ENCODE results near the gene ANGPTL1. TPM values are rescaled to one million over a fixed set of nuclear protein-coding genes. Genes with fewer than 3 reads are reported as not detected.
A peak's percentile ranks its signal among the peaks of the same experiment; 100 is the strongest.

ANGPTL1 gene
- total and polyA plus RNA-seq, 2 donors (not counting 1 experiment from before 2014, with no cell fraction given), result not detected

DNA sequence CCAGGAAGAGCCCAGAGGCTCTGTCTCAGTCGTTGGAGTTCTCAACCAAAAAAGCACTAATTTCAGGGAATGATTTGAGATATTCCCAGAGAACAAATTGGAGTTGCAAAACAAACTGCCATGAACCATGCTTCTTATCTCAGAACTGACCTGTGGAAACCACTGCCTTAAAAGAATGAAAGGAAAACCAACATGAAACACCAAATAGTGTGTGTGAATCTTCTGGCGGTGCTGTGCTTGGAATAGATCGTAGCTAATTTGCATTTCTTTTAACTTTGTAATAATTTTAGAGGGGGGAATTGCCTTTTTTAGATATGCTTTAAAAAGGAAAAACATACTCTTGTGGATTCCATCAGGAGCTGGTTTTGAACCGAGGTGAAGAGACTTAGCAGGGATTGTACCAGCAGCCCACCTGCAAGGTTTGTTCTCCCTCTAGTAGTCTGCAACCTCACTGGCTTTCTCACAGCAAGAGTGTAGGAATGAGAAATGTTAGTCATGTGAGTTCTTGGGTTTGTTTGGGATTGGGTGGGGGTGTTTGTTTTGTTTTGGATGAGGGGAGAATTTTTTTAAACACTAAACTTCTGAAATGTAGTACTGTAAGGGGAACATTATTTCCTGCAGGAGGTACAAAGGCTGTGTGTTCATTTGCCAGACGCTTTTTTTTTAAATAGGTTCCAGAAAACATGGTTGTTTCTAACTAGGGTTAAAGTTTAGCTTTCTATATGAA is 45.7 kb upstream of the ANGPTL1 start:
- ATAC-seq (ENCODE audit: low read depth) (no peak), DNase-seq (no peak)
- peak overlapping the region; percentile 57 for H3K27ac Mint-ChIP-seq
- peak overlapping the region in 1 of 2 donors; percentile 24 for H3K27ac ChIP-seq (ENCODE audit: low read length in 2 of 2)
- no peak overlapping the region for H3K4me3 Mint-ChIP-seq
- peaks cover 59% of the 10 kb centered on the region for H3K4me1 Mint-ChIP-seq
- intact Hi-C loops (cut with micrococcal nuclease), result no loop called here
- peaks cover 12 to 24% of the 10 kb centered on the region in 2 donors for H3K4me1 ChIP-seq (ENCODE audit: control insufficient read depth in 2 of 2, insufficient read depth in 2 of 2, low read length in 2 of 2)
- POLR2A ChIA-PET, result no interaction called here
- CTCF ChIA-PET, result interaction anchor here (0.8 kb wide), 1 partner anchor 19 kb away, joined by 3 read pairs; no protein-coding TSS in a partner anchor
- no peak overlapping the region for H3K9ac ChIP-seq (ENCODE audit: low read length)
- no peak overlapping the region for H2AFZ ChIP-seq (ENCODE audit: insufficient read depth, low read depth, low read length, poor library complexity, severe bottlenecking)
- peaks cover 26 to 85% of the 10 kb centered on the region in 2 experiments for H3K36me3 ChIP-seq (replicated peaks in 1 of 2; ENCODE audit: control extremely low read depth in 1 of 2, control insufficient read depth in 1 of 2, extremely low read depth in 1 of 2, insufficient read depth in 2 of 2, low read length in 1 of 2)
- H3K4me2 ChIP-seq (replicated peaks; ENCODE audit: low read depth, low read length, poor library complexity, severe bottlenecking), result no peak overlapping the region
- H3K27me3 ChIP-seq (replicated peaks in 1 of 4; ENCODE audit: control extremely low read depth in 1 of 4, control insufficient read depth in 3 of 4, insufficient read depth in 4 of 4, low read length in 3 of 4), result no peaks in the 10 kb centered on the region
- no peaks in the 10 kb centered on the region for H3K27me3 Mint-ChIP-seq
- no peaks in the 10 kb centered on the region for H3K9me3 Mint-ChIP-seq (ENCODE audit: insufficient read depth)
- TF ChIP-seq, protein P1, sequence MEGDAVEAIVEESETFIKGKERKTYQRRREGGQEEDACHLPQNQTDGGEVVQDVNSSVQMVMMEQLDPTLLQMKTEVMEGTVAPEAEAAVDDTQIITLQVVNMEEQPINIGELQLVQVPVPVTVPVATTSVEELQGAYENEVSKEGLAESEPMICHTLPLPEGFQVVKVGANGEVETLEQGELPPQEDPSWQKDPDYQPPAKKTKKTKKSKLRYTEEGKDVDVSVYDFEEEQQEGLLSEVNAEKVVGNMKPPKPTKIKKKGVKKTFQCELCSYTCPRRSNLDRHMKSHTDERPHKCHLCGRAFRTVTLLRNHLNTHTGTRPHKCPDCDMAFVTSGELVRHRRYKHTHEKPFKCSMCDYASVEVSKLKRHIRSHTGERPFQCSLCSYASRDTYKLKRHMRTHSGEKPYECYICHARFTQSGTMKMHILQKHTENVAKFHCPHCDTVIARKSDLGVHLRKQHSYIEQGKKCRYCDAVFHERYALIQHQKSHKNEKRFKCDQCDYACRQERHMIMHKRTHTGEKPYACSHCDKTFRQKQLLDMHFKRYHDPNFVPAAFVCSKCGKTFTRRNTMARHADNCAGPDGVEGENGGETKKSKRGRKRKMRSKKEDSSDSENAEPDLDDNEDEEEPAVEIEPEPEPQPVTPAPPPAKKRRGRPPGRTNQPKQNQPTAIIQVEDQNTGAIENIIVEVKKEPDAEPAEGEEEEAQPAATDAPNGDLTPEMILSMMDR (IDR thresholded peaks at IDR 0.05), result no peak
- no peak for TF ChIP-seq EZH2 (IDR thresholded peaks at IDR 0.05; ENCODE audit: borderline replicate concordance, insufficient read depth, low read depth, low read length, poor library complexity, severe bottlenecking)
- 67% methylated on average over 1 of the region's 5 CpGs for WGBS (ENCODE audit: insufficient coverage)
- no peak overlapping the region for H3K4me3 ChIP-seq (ENCODE audit: control extremely low read depth in 1 of 5, extremely low read depth in 1 of 5, insufficient read depth in 1 of 5, low read depth in 2 of 5, low read length in 4 of 5)
- H3K9me3 ChIP-seq (ENCODE audit: control extremely low read depth in 1 of 3, control insufficient read depth in 2 of 3, insufficient read depth in 1 of 3, low read length in 2 of 3), result no peaks in the 10 kb centered on the region
- H4K20me1 ChIP-seq (ENCODE audit: control insufficient read depth, insufficient read depth, low read length, poor library complexity, severe bottlenecking), result peaks cover 43% of the 10 kb centered on the region
- peaks cover 8% of the 10 kb centered on the region for H3K79me2 ChIP-seq (ENCODE audit: control insufficient read depth, insufficient read depth, low read length)

DNA sequence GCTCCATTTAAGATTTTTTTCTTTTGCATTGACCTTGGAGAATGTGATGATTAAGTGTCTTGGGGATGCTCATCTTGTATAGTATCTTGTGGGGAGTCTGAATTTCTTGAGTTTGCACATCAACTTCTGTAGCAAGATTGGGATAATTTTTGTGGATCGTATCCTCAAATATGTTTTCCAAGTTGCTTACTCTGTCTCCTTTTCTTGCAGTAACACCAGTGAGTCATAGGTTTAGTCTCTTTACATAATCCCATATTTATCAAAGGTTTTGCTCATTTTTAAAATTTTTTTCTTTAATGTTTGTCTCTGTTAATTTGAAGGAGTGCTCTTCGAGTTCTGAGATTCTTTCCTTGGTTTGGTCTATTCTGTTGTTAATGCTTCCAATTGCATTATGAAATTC is 41.7 kb upstream of the ANGPTL1 start:
- Histone ChIP-seq H3K4me2 (replicated peaks; ENCODE audit: low read depth, low read length, poor library complexity, severe bottlenecking) (no peak overlapping the region), H3K27ac (ENCODE audit: low read length in 2 of 2) (peak overlapping the region in 1 of 2 donors; percentile 70), H3K27me3 (replicated peaks in 1 of 4; ENCODE audit: control extremely low read depth in 1 of 4, control insufficient read depth in 3 of 4, insufficient read depth in 4 of 4, low read length in 3 of 4) (no peaks in the 10 kb centered on the region), H3K4me1 (ENCODE audit: control insufficient read depth in 2 of 2, insufficient read depth in 2 of 2, low read length in 2 of 2) (peaks cover 4 to 9% of the 10 kb centered on the region in 2 donors), H3K79me2 (ENCODE audit: control insufficient read depth, insufficient read depth, low read length) (peaks cover 35% of the 10 kb centered on the region), H3K9ac (ENCODE audit: low read length) (no peak overlapping the region), H3K9me3 (ENCODE audit: control extremely low read depth in 1 of 3, control insufficient read depth in 2 of 3, insufficient read depth in 1 of 3, low read length in 2 of 3) (peaks cover 2 to 5% (median 4%) of the 10 kb centered on the region in 3 donors), H3K36me3 (replicated peaks in 1 of 2; ENCODE audit: control extremely low read depth in 1 of 2, control insufficient read depth in 1 of 2, extremely low read depth in 1 of 2, insufficient read depth in 2 of 2, low read length in 1 of 2) (peaks cover 32 to 94% of the 10 kb centered on the region in 2 experiments), H2AFZ (ENCODE audit: insufficient read depth, low read depth, low read length, poor library complexity, severe bottlenecking) (no peak overlapping the region), H4K20me1 (ENCODE audit: control insufficient read depth, insufficient read depth, low read length, poor library complexity, severe bottlenecking) (peaks cover 43% of the 10 kb centered on the region), H3K4me3 (ENCODE audit: control extremely low read depth in 1 of 5, extremely low read depth in 1 of 5, insufficient read depth in 1 of 5, low read depth in 2 of 5, low read length in 4 of 5) (no peak overlapping the region)
- H3K27me3 Mint-ChIP-seq, result no peaks in the 10 kb centered on the region
- ChIA-PET CTCF (no interaction called here), POLR2A (no interaction called here)
- H3K4me1 Mint-ChIP-seq, result peaks cover 62% of the 10 kb centered on the region
- no peak for DNase-seq
- peaks cover 5% of the 10 kb centered on the region for H3K9me3 Mint-ChIP-seq (ENCODE audit: insufficient read depth)
- H3K4me3 Mint-ChIP-seq, result no peak overlapping the region
- no peak for ATAC-seq (ENCODE audit: low read depth)
- TF ChIP-seq, protein P1 (IDR thresholded peaks at IDR 0.05), result no peak
- TF ChIP-seq EZH2 (IDR thresholded peaks at IDR 0.05; ENCODE audit: borderline replicate concordance, insufficient read depth, low read depth, low read length, poor library complexity, severe bottlenecking), result no peak
- intact Hi-C loops (cut with micrococcal nuclease), result no loop called here
- WGBS (ENCODE audit: insufficient coverage), result 100% methylated on average over 1 of the region's 2 CpGs
- H3K27ac Mint-ChIP-seq, result peak overlapping the region; percentile 80

Measured in B cell (primary cell).